PC-3 (cell line): ENCODE data around the gene WDR91. TPM values are rescaled to one million over a fixed set of nuclear protein-coding genes. Genes with fewer than 3 reads are reported as not detected.

Experiments used
- ATAC-seq: fragments of 200-7000 bp; cut with Tn5 transposase; 2 replicates; pipeline ENCODE4 v1.9.1; 2020; ENCODE audit warnings: mild to moderate bottlenecking, moderate library complexity
- BruUV-seq: library from RNA; stranded (reverse); fragments of 400-500 nt; replicated peaks from 2 replicates; lab custom pipeline; 2021; lab: Mats Ljungman, UMichigan
- CTCF ChIA-PET: fragments of 300-600 bp; sonication (Branson Sonifier 250); formaldehyde crosslinking; loops from one replicate; lab custom pipeline; 2022; ENCODE audit warnings: antibody characterized with exemption; lab: Charles Lee
- POLR2A ChIA-PET: fragments of 300-600 bp; sonication (Branson Sonifier 250); formaldehyde crosslinking; loops from one replicate; lab custom pipeline; 2022; ENCODE audit warnings: antibody characterized with exemption; ENCODE audit not compliant: unreplicated experiment; lab: Charles Lee
- DNase-seq: peaks from one replicate; pipeline ENCODE4 v3.0.0-alpha.2; 2015
- H2AFZ ChIP-seq: fragments of 300-600 bp; sonication (generic); 2 replicates; pipeline ENCODE4 v1.6.0; 2016; ENCODE audit warnings: antibody characterized with exemption, low read length
- H3F3A ChIP-seq: fragments of 300-600 bp; sonication (generic); one replicate; pipeline ENCODE4 v1.6.0; 2017; ENCODE audit warnings: antibody characterized with exemption, low read length, control low read depth, mild to moderate bottlenecking; ENCODE audit not compliant: unreplicated experiment
- H3K27ac ChIP-seq: fragments of 300-600 bp; sonication (generic); 2 replicates; pipeline ENCODE4 v1.5.1; 2016; ENCODE audit warnings: mild to moderate bottlenecking, low read length
- H3K27me3 ChIP-seq: fragments of 300-600 bp; sonication (generic); 2 replicates; pipeline ENCODE4 v1.6.1; 2016; ENCODE audit warnings: low read length, mixed read lengths
- H3K36me3 ChIP-seq: fragments of 300-600 bp; sonication (generic); 2 replicates; pipeline ENCODE4 v1.6.1; 2016; ENCODE audit warnings: low read depth, mixed run types, low read length, mixed read lengths
- H3K4me1 ChIP-seq: fragments of 300-600 bp; sonication (generic); 2 replicates; pipeline ENCODE4 v1.5.1; 2016; ENCODE audit warnings: low read length; ENCODE audit not compliant: insufficient read depth
- H3K4me2 ChIP-seq: fragments of 300-600 bp; sonication (generic); 2 replicates; pipeline ENCODE4 v1.6.0; 2016; ENCODE audit warnings: low read length
- H3K4me3 ChIP-seq: fragments of 300-600 bp; sonication (generic); 2 replicates; pipeline ENCODE4 v1.5.1; 2016; ENCODE audit warnings: mild to moderate bottlenecking, low read length, mixed read lengths
- H3K79me2 ChIP-seq: fragments of 300-600 bp; sonication (generic); 2 replicates; pipeline ENCODE4 v1.6.1; 2017; ENCODE audit warnings: low read length, mixed read lengths
- H3K9ac ChIP-seq: fragments of 300-600 bp; sonication (generic); 2 replicates; pipeline ENCODE4 v1.6.0; 2016; ENCODE audit warnings: mild to moderate bottlenecking, low read length
- H3K9me2 ChIP-seq: fragments of 300-600 bp; sonication (generic); replicated peaks from 2 replicates; pipeline ENCODE4 v1.6.1; 2016; ENCODE audit warnings: mixed run types, low read length, mixed read lengths
- H3K9me3 ChIP-seq: fragments of 300-600 bp; sonication (generic); 2 replicates; pipeline ENCODE4 v1.6.1; 2016; ENCODE audit warnings: low read length, mixed read lengths
- H4K20me1 ChIP-seq: fragments of 300-600 bp; sonication (generic); 2 replicates; pipeline ENCODE4 v1.6.1; 2016; ENCODE audit warnings: low read length, mixed read lengths
- EZH2 ChIP-seq: fragments of 300-600 bp; sonication (generic); IDR thresholded peaks from one replicate; pipeline ENCODE4 v1.6.1; 2017; ENCODE audit warnings: antibody characterized with exemption, mild to moderate bottlenecking, low read length; ENCODE audit not compliant: unreplicated experiment
- EZH2phosphoT487 ChIP-seq: fragments of 300-600 bp; sonication (generic); IDR thresholded peaks from 2 replicates; pipeline ENCODE4 v1.6.1; 2018; ENCODE audit warnings: mild to moderate bottlenecking, antibody characterized with exemption, low read length, borderline replicate concordance
- intact Hi-C: fragments of 100-400 bp; cut with micrococcal nuclease; formaldehyde crosslinking; loops from 2 replicates; pipeline ENCODE4 v1.9.0; 2023
- total RNA-seq: library from RNA; depleted of rRNA; stranded (reverse); fragments of >200 nt; gene quantifications from 2 replicates; pipeline ENCODE4 v1.2.3, GENCODE V29; 2014
- TF ChIP-seq, protein P1 (sequence below): fragments of 300-600 bp; sonication (generic); conservative IDR thresholded peaks from 2 replicates; pipeline ENCODE4 v1.5.1; 2017; ENCODE audit warnings: antibody characterized with exemption, low read depth, mild to moderate bottlenecking, low read length

WDR91 gene
- total RNA-seq, 1 experiment from 2014 or later, result 12.3 TPM

DNA sequence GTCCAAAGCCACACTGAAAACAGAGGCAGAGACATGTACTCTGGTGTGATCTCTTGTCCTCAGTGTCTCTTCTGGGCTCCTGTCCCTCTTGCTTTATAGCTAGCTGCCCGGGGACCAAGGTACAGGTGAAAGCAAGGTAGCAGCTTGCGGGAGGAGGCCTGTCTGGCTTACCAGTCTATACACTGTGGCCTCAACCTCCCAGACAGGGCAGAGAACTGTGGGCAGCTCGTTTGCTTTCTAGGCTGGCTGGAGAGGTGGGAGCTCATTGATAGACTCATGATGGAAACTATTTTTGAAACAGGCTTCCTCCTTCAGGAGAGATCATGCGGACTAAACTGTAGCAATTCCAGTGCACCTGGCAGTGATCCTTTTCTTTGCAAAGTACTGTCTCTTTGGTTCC lies 45.5 kb downstream of the WDR91 start:
- Histone ChIP-seq H3F3A (no peaks in the 10 kb centered on the region), H3K36me3 (peaks cover 38% of the 10 kb centered on the region), H3K9me2 (no peaks in the 10 kb centered on the region), H3K4me1 (peaks cover 13% of the 10 kb centered on the region), H3K9ac (no peak overlapping the region), H3K4me3 (no peak overlapping the region), H2AFZ (no peak overlapping the region), H4K20me1 (no peaks in the 10 kb centered on the region), H3K4me2 (no peak overlapping the region), H3K79me2 (peaks cover 27% of the 10 kb centered on the region), H3K27ac (no peak overlapping the region), H3K9me3 (no peaks in the 10 kb centered on the region), H3K27me3 (no peaks in the 10 kb centered on the region)
- no TSS peak for BruUV-seq
- ChIA-PET CTCF (interaction anchor here (0.6 kb wide), 1 partner anchor 179 kb away, joined by 3 read pairs; the partner anchor contains the start of gene AGBL3), POLR2A (no interaction called here)
- no peak for DNase-seq
- no peak for ATAC-seq
- intact Hi-C loops, result no loop called here
- TF ChIP-seq EZH2 (no peak), EZH2phosphoT487 (no peak)
- TF ChIP-seq, protein P1, sequence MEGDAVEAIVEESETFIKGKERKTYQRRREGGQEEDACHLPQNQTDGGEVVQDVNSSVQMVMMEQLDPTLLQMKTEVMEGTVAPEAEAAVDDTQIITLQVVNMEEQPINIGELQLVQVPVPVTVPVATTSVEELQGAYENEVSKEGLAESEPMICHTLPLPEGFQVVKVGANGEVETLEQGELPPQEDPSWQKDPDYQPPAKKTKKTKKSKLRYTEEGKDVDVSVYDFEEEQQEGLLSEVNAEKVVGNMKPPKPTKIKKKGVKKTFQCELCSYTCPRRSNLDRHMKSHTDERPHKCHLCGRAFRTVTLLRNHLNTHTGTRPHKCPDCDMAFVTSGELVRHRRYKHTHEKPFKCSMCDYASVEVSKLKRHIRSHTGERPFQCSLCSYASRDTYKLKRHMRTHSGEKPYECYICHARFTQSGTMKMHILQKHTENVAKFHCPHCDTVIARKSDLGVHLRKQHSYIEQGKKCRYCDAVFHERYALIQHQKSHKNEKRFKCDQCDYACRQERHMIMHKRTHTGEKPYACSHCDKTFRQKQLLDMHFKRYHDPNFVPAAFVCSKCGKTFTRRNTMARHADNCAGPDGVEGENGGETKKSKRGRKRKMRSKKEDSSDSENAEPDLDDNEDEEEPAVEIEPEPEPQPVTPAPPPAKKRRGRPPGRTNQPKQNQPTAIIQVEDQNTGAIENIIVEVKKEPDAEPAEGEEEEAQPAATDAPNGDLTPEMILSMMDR, result no peak

GRCh38 chr7:135164357-135165061 lies 46.8 kb downstream of the WDR91 start:
- peaks cover 20% of the 10 kb centered on the region for H3K79me2 ChIP-seq
- no peak overlapping the region for H3K9ac ChIP-seq
- no peak overlapping the region for H3K4me3 ChIP-seq
- no peak overlapping the region for H3K4me2 ChIP-seq
- ChIA-PET POLR2A (interaction anchor here (0.5 to 0.6 kb wide), 2 partner anchors 40 to 213 kb away, joined by 3 to 5 read pairs; no protein-coding TSS in a partner anchor), CTCF (no interaction called here)
- H3K27me3 ChIP-seq, result no peaks in the 10 kb centered on the region
- peaks cover 38% of the 10 kb centered on the region for H3K36me3 ChIP-seq
- DNase-seq (no peak), ATAC-seq (no peak)
- peaks cover 13% of the 10 kb centered on the region for H3K4me1 ChIP-seq
- H3K9me2 ChIP-seq, result no peaks in the 10 kb centered on the region
- H3K9me3 ChIP-seq, result no peaks in the 10 kb centered on the region
- TF ChIP-seq EZH2 (no peak), EZH2phosphoT487 (no peak)
- TF ChIP-seq, protein P1, result no peak
- no peak overlapping the region for H3K27ac ChIP-seq
- intact Hi-C loops, result no loop called here
- no peaks in the 10 kb centered on the region for H3F3A ChIP-seq
- BruUV-seq, result no TSS peak
- no peak overlapping the region for H2AFZ ChIP-seq
- no peaks in the 10 kb centered on the region for H4K20me1 ChIP-seq

- H3K4me3 ChIP-seq, result no peak overlapping the region
- H3K36me3 ChIP-seq, result peaks cover 27% of the 10 kb centered on the region
- no peaks in the 10 kb centered on the region for H3K4me1 ChIP-seq
- no peak overlapping the region for H2AFZ ChIP-seq
- H3F3A ChIP-seq, result no peaks in the 10 kb centered on the region
- DNase-seq, result no peak
- ChIA-PET POLR2A (no interaction called here), CTCF (no interaction called here)
- intact Hi-C loops, result no loop called here
- BruUV-seq, result no TSS peak
- H3K79me2 ChIP-seq, result peaks cover 2% of the 10 kb centered on the region; the same call in 1 of the 2 replicates
- no peak for ATAC-seq
- no peak for TF ChIP-seq EZH2phosphoT487
- no peak for TF ChIP-seq EZH2
- TF ChIP-seq, protein P1, result no peak
- H4K20me1 ChIP-seq, result no peaks in the 10 kb centered on the region
- no peak overlapping the region for H3K4me2 ChIP-seq
- no peaks in the 10 kb centered on the region for H3K9me2 ChIP-seq
- no peak overlapping the region for H3K27ac ChIP-seq
- H3K9ac ChIP-seq, result no peak overlapping the region
- no peaks in the 10 kb centered on the region for H3K27me3 ChIP-seq
- H3K9me3 ChIP-seq, result no peaks in the 10 kb centered on the region
Observed at GRCh38 chr7:135162382-135163001, 48.8 kb downstream of the WDR91 start.
